ENCODE results near the gene GJB3.

GJB3 gene

DNA sequence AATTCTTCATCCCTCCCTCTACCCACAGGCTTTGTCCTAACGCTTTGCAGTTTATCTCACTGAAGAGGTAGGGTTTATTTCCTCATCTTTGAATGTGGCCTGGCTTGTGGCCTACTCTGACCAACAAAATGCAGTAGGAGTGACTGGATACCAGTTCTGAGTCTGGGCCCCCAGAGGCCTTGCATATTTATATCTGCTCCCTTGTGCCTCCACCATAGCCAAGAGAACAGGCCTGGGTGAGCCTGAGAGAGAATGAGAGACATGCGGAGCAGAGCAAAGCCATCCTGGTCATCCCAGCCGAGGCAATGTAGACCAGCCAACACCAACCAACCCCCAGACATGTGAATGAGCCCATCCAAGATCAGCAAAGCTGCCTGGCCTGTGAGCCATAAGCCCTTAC, 48.2 kb downstream of the GJB3 start:
- no peak for DNase-seq (ENCODE audit: low read depth, low spot score)
- TF ChIP-seq FOXP2 (optimal IDR thresholded peaks at IDR 0.05; ENCODE audit: control extremely low read depth, extremely low read length, insufficient read depth) (no peak), EZH2 (IDR thresholded peaks at IDR 0.05) (no peak), POLR2AphosphoS5 (IDR thresholded peaks at IDR 0.05; ENCODE audit: borderline replicate concordance, low read depth, low read length) (no peak)
- H3K36me3 ChIP-seq (ENCODE audit: insufficient read depth, low read length), result no peaks in the 10 kb centered on the region

DNA sequence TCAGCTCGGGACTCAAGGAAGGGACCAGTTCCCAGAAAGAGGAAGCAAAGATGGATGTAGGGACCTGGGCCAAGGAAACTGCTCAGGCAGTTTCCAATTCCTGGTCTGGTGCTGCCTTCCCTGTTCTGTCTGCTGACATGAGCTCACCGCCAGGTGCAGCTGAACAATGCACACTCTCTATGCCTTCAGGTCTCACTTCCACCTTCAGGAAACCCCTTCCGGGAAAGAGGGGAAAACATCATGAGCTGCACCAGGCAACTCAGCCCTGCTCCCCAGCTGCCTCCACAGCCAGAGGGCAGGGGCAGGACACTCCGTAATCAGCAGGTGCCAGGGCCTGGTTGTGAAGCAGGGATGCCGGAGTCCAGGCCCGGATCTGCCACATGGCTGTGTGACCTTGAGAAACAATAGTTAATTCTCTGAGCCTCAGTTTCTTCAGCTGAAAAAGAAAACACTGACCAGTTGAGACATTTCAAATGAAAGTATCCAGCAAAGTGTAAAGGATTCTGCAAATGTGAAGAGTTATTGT, 50.8 kb downstream of the GJB3 start:
- Histone ChIP-seq H3K9ac (ENCODE audit: insufficient read length) (no peak overlapping the region), H3K27ac (no peak overlapping the region), H3K4me3 (no peak overlapping the region), H3K9me3 (ENCODE audit: low read depth, low read length) (no peaks in the 10 kb centered on the region), H3K36me3 (ENCODE audit: insufficient read depth, low read length) (no peaks in the 10 kb centered on the region)
- no peak for DNase-seq (ENCODE audit: low read depth, low spot score)
- TF ChIP-seq POLR2AphosphoS5 (IDR thresholded peaks at IDR 0.05; ENCODE audit: borderline replicate concordance, low read depth, low read length) (no peak), EZH2 (IDR thresholded peaks at IDR 0.05) (no peak), FOXP2 (optimal IDR thresholded peaks at IDR 0.05; ENCODE audit: control extremely low read depth, extremely low read length, insufficient read depth) (no peak)

More for the DNA sequence above, 48.2 kb downstream of the GJB3 start:
- Histone ChIP-seq H3K9me3 (ENCODE audit: low read depth, low read length) (no peaks in the 10 kb centered on the region), H3K4me3 (no peak overlapping the region), H3K9ac (ENCODE audit: insufficient read length) (no peak overlapping the region), H3K27ac (no peak overlapping the region)

DNA sequence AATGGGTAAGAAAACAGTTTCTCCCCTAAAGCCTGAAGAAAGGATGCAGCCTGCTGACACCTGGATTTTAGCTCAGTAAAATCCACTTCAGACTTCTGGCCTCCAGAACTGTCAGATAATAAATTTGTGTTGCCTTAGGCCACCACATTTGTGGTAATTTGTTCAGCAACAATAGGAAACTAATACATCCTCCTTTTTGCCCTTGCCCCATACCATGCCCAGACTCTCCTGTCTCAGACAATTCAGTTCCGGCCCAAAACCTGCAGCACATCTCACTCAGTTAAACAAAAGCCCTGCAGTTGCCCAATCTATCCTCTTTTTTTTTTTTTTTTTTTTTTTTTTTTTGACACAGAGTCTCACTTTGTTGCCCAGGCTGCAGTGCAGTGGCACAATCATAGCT, 52.7 kb downstream of the GJB3 start:
- TF ChIP-seq POLR2AphosphoS5 (IDR thresholded peaks at IDR 0.05; ENCODE audit: borderline replicate concordance, low read depth, low read length) (no peak), EZH2 (IDR thresholded peaks at IDR 0.05) (no peak), FOXP2 (optimal IDR thresholded peaks at IDR 0.05; ENCODE audit: control extremely low read depth, extremely low read length, insufficient read depth) (no peak)
- Histone ChIP-seq H3K4me3 (no peak overlapping the region), H3K9me3 (ENCODE audit: low read depth, low read length) (no peaks in the 10 kb centered on the region), H3K36me3 (ENCODE audit: insufficient read depth, low read length) (no peaks in the 10 kb centered on the region), H3K9ac (ENCODE audit: insufficient read length) (no peak overlapping the region), H3K27ac (no peak overlapping the region)
- no peak for DNase-seq (ENCODE audit: low read depth, low spot score)

Measured in SK-N-MC (cell line).